ENCODE data around the gene RBBP8NL.

Gene RBBP8NL

DNA sequence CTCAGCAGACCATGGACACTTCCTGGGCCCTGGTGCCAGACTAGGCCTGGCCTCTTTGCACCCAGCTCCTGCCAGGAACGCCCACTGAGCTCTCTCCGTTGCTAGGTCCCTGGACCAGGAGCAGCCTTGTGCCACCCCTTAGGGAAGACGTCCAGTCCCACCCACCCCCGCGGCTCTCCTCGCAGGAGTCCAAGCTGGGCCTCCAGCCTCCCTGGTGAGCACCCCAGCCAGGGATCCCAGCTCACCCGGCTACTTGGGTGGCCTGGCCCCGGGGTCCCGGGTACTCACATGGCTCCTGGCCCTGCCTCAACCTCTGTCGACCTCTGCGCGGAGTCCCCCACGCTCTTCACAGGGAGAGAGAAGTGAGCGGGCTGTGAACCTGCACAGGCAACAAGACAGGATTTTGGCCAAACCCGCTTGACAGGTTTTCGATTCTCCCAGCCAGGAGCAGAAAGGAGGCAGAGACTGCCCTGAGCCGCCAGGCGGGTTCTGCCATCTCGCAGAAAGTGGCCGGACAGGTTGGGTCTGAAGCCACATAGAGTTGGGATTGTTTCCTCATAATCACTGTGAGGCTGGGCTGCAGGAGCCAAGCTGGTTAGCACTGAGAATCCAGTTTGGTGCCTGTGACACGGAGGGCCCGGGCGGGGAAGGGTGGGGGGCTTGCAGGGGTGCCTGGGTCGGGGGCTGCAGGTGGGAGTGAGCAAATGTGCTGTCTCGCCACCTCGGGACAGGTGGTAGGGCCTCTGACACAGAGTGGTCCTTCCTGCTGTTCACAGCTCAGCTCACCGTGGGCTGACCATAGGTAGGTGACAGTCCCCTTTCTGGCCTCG, at the start of gene RBBP8NL:
TSS of gene RBBP8NL (minus strand) at position 368 of the 830 bp plus-strand sequence. CDS start 7,892 bp downstream, outside the sequence.
- DNase-seq (ENCODE audit: low read depth): no peak

DNA sequence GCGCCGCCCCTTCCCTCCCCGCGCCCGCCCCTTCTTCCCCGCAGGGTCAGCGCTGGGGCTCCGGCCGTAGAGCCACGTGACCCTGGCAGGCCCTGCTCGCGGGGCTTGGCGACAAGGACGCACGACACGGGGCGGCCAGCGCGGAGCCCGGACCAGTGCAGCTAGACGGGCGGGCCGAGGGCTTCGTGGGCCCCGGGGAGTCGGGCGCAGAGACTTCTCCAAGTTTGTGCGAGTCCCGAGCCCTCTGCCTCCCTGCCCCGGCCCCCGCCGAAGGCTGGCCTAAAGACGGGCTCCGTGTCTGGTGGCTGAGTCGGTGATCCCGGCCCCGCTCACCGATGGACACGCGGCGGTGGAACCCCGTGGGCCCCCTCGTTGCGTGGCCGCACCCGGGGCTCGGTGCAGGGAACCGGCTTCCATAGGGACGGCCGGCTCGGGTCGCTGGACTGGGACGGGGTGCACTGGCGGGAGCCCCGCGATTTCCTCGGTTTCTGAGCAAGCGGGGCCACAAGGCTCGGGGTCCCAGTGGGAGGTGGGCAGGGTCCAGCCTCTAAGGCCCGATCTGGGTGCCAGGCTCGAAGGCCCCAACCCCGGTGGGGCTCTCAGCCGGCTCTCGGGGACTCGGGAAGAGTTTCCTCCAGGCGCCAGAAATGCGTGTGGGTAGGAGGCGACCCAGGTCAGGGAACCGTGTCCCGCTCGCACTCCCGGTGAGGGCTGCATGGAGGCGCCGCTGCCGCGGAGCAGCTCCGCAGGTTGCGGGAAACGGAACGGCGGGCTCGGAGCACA, 48.9 kb upstream of the RBBP8NL start:
- no peak for DNase-seq (ENCODE audit: low read depth)

- DNase-seq (ENCODE audit: low read depth): no peak
These were observed 48.4 kb upstream of the RBBP8NL start, which contains the start of gene GATA5 for GRCh38 chr20:62475772-62476055. Gene GATA5 (minus strand): TSS chr20:62475995. CDS start chr20:62475521, 474 bp downstream.

DNA sequence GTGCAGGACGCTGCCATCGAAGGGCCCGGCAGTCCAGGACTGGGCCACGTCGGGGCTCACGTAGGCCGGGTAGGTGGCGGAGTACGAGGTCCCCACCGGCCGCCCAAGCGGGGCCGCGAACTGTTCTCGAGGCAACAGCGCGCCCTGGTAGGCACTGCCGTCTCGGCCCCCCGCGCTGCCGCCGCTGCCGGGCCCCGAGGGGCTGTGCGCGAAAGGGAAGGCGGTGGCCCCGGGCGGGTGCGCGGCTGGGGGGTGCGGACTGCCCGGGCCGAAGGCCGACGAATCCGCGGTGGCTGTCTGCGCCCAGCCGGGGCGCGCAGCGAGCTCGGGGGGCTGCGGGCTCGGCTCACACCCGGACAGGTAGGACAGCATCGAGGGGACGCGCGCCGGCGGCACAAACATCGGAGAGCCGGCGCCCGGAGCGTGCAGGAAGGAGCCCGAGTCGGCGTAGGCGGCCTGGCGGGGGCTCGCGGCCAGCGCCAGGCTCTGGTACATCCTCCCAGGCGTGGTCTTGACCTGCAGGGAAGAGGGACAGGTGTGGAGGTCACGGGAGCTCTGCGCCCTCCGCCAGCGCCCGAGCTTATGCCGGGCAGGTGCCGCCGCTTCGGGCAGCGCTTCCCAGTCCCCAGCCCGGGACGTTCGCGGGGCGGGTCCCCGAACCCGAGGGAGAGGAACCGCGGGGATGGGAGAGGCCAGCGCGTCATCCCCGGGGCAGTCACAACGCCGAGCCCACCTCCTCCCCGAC, 47.9 kb upstream of the RBBP8NL start:
- DNase-seq (ENCODE audit: low read depth): no peak

DNA sequence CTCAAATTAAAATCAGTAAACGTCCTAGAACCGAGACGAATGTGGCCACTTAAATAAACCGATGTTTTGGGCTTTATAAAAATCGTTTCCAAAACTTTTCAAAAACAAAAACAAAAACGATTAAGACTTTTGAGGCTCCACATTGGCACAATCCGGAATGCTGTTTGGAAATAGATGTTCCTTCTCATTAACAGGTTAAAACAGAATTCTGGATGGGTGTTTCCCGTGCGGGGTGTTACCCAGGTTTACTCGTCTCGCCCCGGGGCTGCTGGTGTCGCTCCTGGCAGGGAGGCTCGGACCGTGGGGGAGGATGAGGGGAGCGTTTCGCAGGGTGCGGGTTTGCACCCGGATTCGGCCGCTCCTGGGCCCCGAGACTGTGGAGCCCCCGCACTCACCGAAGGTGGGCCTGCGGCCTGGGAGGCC, 47.3 kb upstream of the RBBP8NL start:
- DNase-seq (ENCODE audit: low read depth): no peak

- DNase-seq (ENCODE audit: low read depth): no peak
These were observed 46.6 kb upstream of the RBBP8NL start for GRCh38 chr20:62473717-62474603.

DNA sequence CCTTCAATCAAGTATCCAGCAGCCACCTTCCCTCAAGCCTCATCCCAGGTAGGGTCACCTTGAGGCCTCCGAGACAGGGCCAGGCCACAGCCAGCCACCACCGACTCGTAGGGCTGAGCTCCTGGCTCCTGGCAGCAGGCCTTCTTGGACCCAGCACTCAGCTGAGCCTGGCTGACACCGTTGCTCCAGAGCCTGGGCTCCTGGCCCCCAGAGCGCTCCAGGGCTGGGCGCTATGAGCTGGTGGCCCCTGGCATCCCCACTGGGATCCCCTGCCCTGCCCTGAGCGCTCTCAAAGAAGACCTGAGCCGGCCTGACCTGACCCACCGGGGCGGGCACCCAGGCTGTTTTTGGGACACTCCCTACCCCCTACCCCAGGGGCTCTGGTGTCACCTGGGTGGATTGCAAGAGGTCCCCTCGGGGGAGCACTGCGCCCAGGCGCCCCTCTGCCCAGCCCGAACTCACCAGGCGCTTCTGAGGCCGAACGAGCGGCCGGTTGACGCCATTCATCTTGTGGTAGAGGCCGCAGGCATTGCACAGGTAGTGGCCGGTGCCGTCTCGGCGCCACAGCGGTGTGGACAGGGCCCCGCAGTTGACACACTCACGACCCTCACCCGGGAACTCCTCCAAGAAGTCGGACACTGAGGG, 45.7 kb upstream of the RBBP8NL start:
- no peak for DNase-seq (ENCODE audit: low read depth)

GRCh38 chr20:62472138-62472940, 45.0 kb upstream of the RBBP8NL start:
- no peak for DNase-seq (ENCODE audit: low read depth)

- no peak for DNase-seq (ENCODE audit: low read depth)
These were observed 43.1 kb upstream of the RBBP8NL start for GRCh38 chr20:62470459-62470858.

DNA sequence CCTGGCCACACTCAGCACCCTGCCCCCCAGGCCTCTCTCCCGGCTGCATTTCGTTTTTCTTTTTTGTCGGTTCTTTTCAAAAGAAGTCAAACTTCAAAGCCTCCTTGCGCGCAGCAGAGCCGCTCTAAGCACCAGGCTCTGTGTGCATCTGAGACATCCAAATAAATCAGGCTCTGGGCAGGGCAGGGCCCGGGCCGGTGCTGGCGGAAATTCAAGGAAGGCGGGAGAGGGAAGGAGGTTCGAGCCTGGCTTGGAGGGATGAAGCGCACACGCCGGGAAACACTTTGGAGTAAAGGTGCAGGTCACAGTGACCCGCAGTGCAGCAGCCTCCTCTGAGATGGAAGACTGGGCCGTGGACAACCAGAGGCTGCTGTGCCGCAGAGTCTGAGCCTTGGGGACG, 42.7 kb upstream of the RBBP8NL start:
- no peak for DNase-seq (ENCODE audit: low read depth)

DNA sequence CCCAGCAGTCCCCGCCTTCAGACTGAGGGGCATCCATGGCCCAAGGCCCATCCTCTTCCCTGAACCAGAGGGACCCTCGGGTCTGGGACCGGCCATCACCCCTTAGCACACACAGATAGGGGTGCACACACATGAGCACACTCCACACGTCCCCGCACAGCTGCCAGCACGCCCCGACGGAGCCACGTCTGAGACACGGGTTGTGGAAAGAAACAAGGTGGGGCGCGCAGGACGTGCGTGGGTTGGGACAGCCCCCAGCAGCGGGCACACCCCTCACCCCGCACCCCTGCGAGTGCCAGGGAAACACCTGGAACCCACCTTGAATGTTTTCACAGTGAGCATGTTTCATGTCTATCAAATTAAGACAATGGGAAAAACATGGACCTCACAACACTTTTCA, 42.0 kb upstream of the RBBP8NL start:
- DNase-seq (ENCODE audit: low read depth): no peak

GRCh38 chr20:62466806-62467537, 39.6 kb upstream of the RBBP8NL start:
- DNase-seq (ENCODE audit: low read depth): no peak

DNA sequence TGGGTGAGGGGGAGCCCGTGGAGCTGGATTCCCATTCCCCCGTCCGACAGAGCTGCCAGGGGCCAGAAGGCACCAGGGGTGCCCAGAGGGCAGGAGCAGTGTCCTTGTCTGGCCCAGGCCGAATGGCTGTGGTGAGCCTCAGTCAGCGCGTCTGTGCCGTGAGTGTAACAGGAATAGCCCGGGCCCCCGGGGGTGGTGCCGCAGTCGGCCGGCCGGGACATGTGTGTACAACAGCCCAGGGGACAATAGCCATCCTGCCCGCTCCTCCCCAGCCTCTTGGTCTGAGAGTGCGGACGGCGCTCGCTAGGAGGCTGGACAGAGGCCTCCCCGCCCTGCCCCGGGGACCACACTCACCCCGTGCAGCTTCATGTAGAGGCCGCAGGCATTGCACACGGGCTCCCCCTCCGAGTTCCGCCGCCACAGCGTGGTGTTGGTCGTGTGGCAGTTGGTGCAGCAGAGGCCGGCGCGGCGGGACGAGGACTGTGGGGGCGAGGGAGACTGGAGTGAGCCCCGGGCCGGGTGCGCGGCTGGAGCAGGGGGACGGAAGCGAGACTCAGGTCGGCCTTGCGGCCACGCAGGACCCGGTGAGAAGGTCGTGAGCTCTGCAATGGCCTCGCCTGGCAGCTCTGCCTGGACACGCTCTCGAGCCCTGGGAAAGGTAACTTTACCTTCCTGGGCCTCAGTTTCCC, 38.9 kb upstream of the RBBP8NL start:
- no peak for DNase-seq (ENCODE audit: low read depth)

DNA sequence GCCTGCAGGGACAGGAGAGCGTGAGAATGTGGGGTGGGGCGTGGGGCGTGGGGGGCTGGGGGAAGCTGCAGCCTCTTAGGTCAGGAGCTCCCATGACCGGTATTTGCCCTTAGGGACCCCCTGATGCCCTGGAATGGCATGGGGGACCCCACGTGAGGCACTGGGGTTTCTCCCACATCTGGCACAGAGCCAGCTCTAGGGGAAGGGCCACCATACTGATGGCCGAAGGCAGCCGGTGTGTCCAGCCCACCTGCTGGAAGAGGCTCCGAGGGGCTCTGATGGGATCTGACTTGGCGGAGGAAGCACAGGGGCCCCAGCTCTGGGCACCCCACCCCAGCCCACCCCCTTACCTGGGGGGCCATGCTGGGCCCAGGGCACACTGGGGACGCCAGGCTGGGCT, 37.7 kb upstream of the RBBP8NL start:
- DNase-seq (ENCODE audit: low read depth): no peak

DNA sequence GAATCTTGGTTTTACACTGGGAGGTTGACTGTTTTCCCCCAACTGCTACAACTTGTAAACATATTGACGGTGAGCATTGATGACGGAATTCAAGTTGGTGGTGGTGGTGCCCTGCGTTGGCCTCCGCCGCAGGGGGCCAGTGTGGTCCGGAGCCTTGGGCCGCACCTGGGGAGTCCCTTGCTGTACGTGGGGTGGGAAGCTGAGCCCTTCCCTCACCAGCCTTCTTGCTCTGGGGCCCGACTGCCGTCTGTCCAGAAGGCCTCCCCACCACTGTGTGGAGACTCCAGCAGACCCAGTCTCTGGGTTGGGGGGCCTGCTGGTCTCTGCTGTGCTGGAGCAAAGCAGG, 37.1 kb upstream of the RBBP8NL start:
- no peak for DNase-seq (ENCODE audit: low read depth)

- no peak for DNase-seq (ENCODE audit: low read depth)
These were observed 36.5 kb upstream of the RBBP8NL start for GRCh38 chr20:62463651-62464424.

- DNase-seq (ENCODE audit: low read depth): no peak
These were observed 35.7 kb upstream of the RBBP8NL start for GRCh38 chr20:62462976-62463592.

DNA sequence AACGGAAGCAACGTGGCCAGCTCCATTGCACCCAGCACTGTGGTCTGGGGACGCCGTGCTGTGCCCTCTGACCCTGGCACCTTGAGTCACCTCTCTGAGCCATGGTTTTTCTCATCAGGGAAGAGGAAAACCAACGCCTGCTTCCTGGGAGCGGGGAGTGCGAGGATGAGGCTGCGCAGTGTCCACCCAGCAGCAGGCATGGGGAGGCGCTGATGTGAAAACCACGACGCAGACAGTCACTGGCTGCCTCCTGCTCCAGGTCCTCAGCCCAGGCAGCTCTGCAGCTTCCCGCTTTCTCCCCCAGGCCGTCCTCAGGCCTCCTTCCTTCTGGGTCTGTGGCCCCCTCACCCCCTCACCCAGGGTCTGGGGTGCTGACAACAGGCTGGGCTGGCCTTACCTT, 34.5 kb upstream of the RBBP8NL start:
- no peak for DNase-seq (ENCODE audit: low read depth)
